ENCODE results near the gene APOBEC3H. TPM values are rescaled to one million over a fixed set of nuclear protein-coding genes. Genes with fewer than 3 reads are reported as not detected.

The APOBEC3H gene
- total RNA-seq, result 1.2 TPM in 1 of 2 replicates, not detected in the other

DNA sequence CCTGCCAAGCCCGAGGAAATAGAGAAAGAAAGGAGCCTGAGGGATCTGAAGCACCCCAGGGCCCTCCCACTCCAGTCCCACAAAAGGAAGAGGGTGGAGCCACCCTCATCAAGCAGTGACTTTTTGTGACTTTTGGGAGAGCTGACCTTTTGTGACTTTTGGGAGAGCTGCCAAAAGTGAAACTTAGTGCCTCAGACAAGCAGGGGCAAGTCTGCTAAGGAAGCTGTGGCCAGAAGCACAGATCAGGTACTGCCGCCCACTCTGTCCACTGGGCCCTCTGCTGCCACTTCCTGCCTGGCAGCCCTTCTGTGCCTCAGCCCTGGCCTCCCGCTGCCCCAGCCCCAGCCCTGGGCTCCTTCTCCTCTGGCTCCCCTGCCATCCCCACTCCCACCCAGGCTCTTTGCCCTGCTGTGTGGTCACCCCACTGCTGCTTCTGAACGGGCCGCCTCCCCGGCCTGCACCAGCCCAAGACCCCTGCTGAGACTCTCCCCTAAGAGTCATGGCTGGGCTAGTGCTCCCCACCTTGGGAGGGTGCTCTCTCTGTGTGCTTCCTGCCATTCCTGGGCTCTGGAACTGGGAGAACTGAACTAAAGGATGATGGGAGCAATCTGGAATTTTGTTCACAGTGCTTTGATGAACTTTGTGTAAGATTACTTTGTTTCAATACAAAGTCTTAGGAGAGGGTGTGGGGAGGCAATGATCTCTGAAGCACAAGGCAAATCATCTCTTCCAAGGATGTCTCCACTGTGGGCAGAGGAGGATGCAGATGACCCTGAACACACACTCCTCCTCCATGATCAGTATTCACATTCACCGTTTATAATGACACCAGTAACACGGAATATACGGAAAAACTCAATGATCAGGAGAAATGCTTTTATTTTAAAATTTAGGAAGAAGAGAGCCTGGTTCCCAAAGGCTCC lies at the start of gene APOBEC3H:
Gene APOBEC3H (plus strand): TSS at position 147 of the 923 bp plus-strand sequence. CDS start 3,035 bp downstream, outside the sequence.

DNA sequence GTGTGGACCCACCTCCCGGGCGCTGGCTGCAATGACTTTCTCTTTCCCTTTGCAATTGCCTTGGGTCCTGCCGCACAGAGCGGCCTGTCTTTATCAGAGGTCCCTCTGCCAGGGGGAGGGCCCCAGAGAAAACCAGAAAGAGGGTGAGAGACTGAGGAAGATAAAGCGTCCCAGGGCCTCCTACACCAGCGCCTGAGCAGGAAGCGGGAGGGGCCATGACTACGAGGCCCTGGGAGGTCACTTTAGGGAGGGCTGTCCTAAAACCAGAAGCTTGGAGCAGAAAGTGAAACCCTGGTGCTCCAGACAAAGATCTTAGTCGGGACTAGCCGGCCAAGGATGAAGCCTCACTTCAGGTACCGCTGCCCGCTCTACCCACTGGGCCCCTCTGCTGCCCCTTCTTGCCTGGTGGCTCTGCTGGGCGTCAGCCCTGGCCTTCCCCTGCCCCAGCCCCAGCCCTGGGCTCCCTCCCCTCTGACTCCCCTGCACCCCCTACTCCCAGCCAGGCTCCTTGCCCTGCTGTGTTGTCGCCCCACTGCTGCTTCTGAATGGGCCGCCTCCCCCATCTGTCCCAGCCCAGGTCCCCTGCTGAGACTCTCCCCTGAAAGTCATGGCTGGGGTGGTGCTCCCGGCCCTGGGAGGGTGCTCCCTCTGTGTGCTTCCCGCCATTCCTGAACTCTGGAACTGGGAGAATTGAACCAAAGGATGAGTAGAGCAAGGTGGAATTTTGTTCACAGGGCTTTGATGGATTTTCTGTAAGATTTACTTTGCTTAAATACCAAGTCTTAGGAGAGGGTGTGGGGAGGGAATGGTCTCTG lies 19.8 kb upstream of the APOBEC3H start, which contains the start of gene APOBEC3G:
Gene APOBEC3G (plus strand): TSS at position 250 of the 815 bp plus-strand sequence. CDS start 87 bp downstream, at position 337.

DNA sequence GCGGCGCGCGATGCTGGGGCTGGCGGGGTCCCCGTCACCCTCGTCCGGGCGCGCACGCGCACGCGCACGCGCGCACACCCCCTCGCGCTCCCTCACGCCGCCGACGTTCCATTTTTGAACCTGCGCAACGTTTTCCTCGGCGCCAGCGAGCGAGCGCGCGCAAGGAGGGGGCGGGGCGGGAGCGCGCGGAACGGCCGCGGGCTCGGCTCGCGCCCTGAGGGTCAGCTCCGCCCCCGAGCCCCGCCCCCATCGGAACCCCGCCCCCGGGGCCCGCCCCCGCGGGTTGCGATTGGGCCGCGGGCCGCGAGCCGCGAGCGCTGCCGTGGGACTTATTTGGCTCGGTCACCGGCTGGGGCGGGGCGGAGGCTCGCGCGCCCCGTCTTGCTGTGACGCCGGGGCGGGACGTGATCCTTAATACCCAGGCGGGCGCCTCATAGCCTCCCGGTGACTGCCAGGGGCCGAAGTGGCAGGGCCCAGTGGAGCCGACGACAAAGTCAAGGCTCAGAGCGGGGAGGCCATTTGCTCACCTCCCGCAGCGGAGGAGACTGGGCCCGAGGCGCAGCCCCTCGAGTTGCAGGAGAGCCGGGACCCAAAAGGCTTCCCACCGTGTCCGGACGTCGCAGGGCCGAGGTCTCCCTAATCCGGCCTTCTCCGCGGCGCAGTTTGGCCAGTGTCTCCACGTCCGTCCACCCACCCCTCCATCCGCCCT lies 55.6 kb downstream of the APOBEC3H start, which contains the start of gene CBX7:
Gene CBX7 (minus strand): TSS at position 170 of the 709 bp plus-strand sequence. CDS start 236 bp downstream, outside the sequence.

Small RNA genes within 50 kb of the gene (small RNA-seq; reads per million reads assigned to genes)
- not detected for gene AL022318.2
- gene COX5BP7, result not detected

Other genes starting within 250 kb of the APOBEC3H start
- 27.7 and 41.2 TPM in 2 replicates for gene CBX6, start 225.0 kb upstream of the APOBEC3H start, total RNA-seq
- not detected in 2 replicates for gene APOBEC3A, start 139.6 kb upstream of the APOBEC3H start, total RNA-seq
- gene APOBEC3B, start 114.9 kb upstream of the APOBEC3H start, total RNA-seq, result 1.2 and 1.6 TPM in 2 replicates
- gene APOBEC3C, start 83.0 kb upstream of the APOBEC3H start, total RNA-seq, result 16.9 TPM in 2 replicates
- 1.2 and 5.5 TPM in 2 replicates for gene APOBEC3D, start 76.1 kb upstream of the APOBEC3H start, total RNA-seq
- gene APOBEC3F, start 56.4 kb upstream of the APOBEC3H start, total RNA-seq, result 2.9 and 4.7 TPM in 2 replicates
- 4.1 and 6.7 TPM in 2 replicates for gene APOBEC3G, start 20.0 kb upstream of the APOBEC3H start, total RNA-seq
- gene CBX7, start 55.4 kb downstream of the APOBEC3H start, total RNA-seq, result 1.6 and 1.8 TPM in 2 replicates
- 26.5 and 33.0 TPM in 2 replicates for gene PDGFB, start 147.7 kb downstream of the APOBEC3H start, total RNA-seq
- gene RPL3, start 222.4 kb downstream of the APOBEC3H start, total RNA-seq, result 1,589 and 2,446 TPM in 2 replicates

Data from placental epithelial cell (primary cell).